Astrocyte (in vitro differentiated cells and primary cell): ENCODE results near the gene RHBDL3. TPM values are rescaled to one million over a fixed set of nuclear protein-coding genes. Genes with fewer than 3 reads are reported as not detected.

Source experiments
- DNase-seq: peaks from one replicate; pipeline ENCODE4 v3.0.0-alpha.2; 2010; ENCODE audit warnings: low read depth
- FAIRE-seq: peaks from 2 replicates; lab custom pipeline; 2011; peaks lifted over from hg19 to GRCh38; lab: Jason Lieb, UNC
- H2AFZ ChIP-seq: 2 replicates; pipeline ENCODE4 v1.6.0; 2012; ENCODE audit warnings: low read depth, low read length, inconsistent platforms
- H3K27ac ChIP-seq: 2 replicates; pipeline ENCODE4 v1.5.1; 2011; ENCODE audit warnings: low read depth, low read length, inconsistent platforms
- H3K27me3 ChIP-seq: 2 replicates; pipeline ENCODE4 v1.6.0; 2011; ENCODE audit warnings: low read length, inconsistent platforms; ENCODE audit not compliant: insufficient read depth
- H3K36me3 ChIP-seq: 2 replicates; pipeline ENCODE4 v1.5.1; 2011; ENCODE audit warnings: low read length, inconsistent platforms; ENCODE audit not compliant: insufficient read depth
- H3K4me1 ChIP-seq: 2 replicates; pipeline ENCODE4 v1.5.1; 2011; ENCODE audit warnings: low read length, inconsistent platforms; ENCODE audit not compliant: insufficient read depth
- H3K4me2 ChIP-seq: 2 replicates; pipeline ENCODE4 v1.6.0; 2012; ENCODE audit warnings: low read length, inconsistent platforms
- H3K4me3 ChIP-seq: 2 replicates; pipeline ENCODE4 v1.5.1; 2011; ENCODE audit warnings: low read depth, mild to moderate bottlenecking, low read length, inconsistent platforms; ENCODE audit not compliant: insufficient read depth
- H3K79me2 ChIP-seq: 2 replicates; pipeline ENCODE4 v1.6.0; 2012; ENCODE audit warnings: mild to moderate bottlenecking, low read length, inconsistent platforms; ENCODE audit not compliant: insufficient read depth
- H3K9ac ChIP-seq: 2 replicates; pipeline ENCODE4 v1.6.0; 2012; ENCODE audit warnings: mild to moderate bottlenecking, low read length, inconsistent platforms
- H3K9me3 ChIP-seq: 2 replicates; pipeline ENCODE4 v1.5.1; 2012; ENCODE audit warnings: low read depth, mild to moderate bottlenecking, low read length, inconsistent platforms; ENCODE audit not compliant: insufficient read depth
- H4K20me1 ChIP-seq: 2 replicates; pipeline ENCODE4 v1.6.0; 2012; ENCODE audit warnings: low read length, inconsistent platforms; ENCODE audit not compliant: insufficient read depth
- H3K27ac Mint-ChIP-seq: one replicate; pipeline ENCODE4 v1.8.0; 2021; ENCODE audit warnings: mild to moderate bottlenecking, mixed read lengths; ENCODE audit not compliant: unreplicated experiment
- H3K27me3 Mint-ChIP-seq: one replicate; pipeline ENCODE4 v1.8.0; 2021; ENCODE audit warnings: low read depth, mixed read lengths; ENCODE audit not compliant: unreplicated experiment
- H3K36me3 Mint-ChIP-seq: one replicate; pipeline ENCODE4 v1.8.0; 2021; ENCODE audit warnings: low read depth, mixed read lengths; ENCODE audit not compliant: unreplicated experiment
- H3K4me1 Mint-ChIP-seq: one replicate; pipeline ENCODE4 v1.8.0; 2021; ENCODE audit warnings: low read depth, mixed read lengths; ENCODE audit not compliant: unreplicated experiment
- H3K4me3 Mint-ChIP-seq: one replicate; pipeline ENCODE4 v1.8.0; 2021; ENCODE audit warnings: mild to moderate bottlenecking, moderate library complexity, mixed read lengths; ENCODE audit not compliant: unreplicated experiment
- H3K9me3 Mint-ChIP-seq: one replicate; pipeline ENCODE4 v1.8.0; 2021; ENCODE audit warnings: mild to moderate bottlenecking, mixed read lengths; ENCODE audit not compliant: unreplicated experiment
- EZH2 ChIP-seq: IDR thresholded peaks from 2 replicates; pipeline ENCODE4 v1.6.1; 2012; ENCODE audit warnings: mild to moderate bottlenecking, low read length, inconsistent platforms; ENCODE audit not compliant: insufficient read depth
- total RNA-seq: library from RNA; stranded (reverse); gene quantifications from 2 replicates; pipeline ENCODE4 v1.2.1, GENCODE V29; 2021
- TF ChIP-seq, protein P1 (sequence below): IDR thresholded peaks from 2 replicates; pipeline ENCODE4 v1.5.1; 2011; ENCODE audit warnings: low read depth, mild to moderate bottlenecking, inconsistent platforms, low read length, moderate library complexity; ENCODE audit not compliant: insufficient read depth

The RHBDL3 gene
- total RNA-seq, 1 donor from 2014 or later, result 1.4 TPM

DNA sequence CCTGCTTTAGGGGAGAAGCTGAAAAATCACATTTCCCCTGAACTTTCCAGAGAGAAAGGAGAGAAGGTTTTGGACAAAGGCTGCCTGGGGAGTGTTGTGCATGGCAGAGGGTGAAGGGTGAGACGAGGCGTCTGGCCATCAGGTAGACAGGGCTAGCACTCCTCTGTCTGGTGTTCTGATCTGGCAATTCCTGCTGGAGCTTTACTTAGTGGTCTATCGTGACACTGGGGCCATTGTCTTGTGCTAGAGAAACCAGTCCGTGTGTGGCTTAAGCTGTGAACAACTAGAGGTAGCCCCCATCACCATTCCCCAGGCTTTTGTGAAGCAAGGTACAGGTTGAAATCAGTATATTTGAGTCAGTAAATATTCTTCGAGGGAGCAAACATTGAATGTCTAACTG is 8.5 kb downstream of the RHBDL3 start:
- H3K79me2 ChIP-seq, result no peaks in the 10 kb centered on the region
- H3K27me3 ChIP-seq, result peaks cover 18% of the 10 kb centered on the region
- TF ChIP-seq, protein P1, sequence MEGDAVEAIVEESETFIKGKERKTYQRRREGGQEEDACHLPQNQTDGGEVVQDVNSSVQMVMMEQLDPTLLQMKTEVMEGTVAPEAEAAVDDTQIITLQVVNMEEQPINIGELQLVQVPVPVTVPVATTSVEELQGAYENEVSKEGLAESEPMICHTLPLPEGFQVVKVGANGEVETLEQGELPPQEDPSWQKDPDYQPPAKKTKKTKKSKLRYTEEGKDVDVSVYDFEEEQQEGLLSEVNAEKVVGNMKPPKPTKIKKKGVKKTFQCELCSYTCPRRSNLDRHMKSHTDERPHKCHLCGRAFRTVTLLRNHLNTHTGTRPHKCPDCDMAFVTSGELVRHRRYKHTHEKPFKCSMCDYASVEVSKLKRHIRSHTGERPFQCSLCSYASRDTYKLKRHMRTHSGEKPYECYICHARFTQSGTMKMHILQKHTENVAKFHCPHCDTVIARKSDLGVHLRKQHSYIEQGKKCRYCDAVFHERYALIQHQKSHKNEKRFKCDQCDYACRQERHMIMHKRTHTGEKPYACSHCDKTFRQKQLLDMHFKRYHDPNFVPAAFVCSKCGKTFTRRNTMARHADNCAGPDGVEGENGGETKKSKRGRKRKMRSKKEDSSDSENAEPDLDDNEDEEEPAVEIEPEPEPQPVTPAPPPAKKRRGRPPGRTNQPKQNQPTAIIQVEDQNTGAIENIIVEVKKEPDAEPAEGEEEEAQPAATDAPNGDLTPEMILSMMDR, result no peak
- no peak for TF ChIP-seq EZH2
- peaks cover 16% of the 10 kb centered on the region for H3K27me3 Mint-ChIP-seq
- H3K9me3 Mint-ChIP-seq, result no peaks in the 10 kb centered on the region
- H2AFZ ChIP-seq, result no peak overlapping the region
- H3K4me1 ChIP-seq, result peaks cover 18% of the 10 kb centered on the region
- no peak overlapping the region for H3K4me3 ChIP-seq
- no peak overlapping the region for H3K27ac Mint-ChIP-seq
- H3K4me1 Mint-ChIP-seq, result peaks cover 17% of the 10 kb centered on the region
- H3K4me3 Mint-ChIP-seq, result no peak overlapping the region
- DNase-seq, result no peak
- H4K20me1 ChIP-seq, result no peaks in the 10 kb centered on the region
- H3K27ac ChIP-seq, result no peak overlapping the region
- no peak overlapping the region for H3K4me2 ChIP-seq
- no peaks in the 10 kb centered on the region for H3K36me3 Mint-ChIP-seq
- H3K9me3 ChIP-seq, result no peaks in the 10 kb centered on the region
- FAIRE-seq, result no peak
- H3K9ac ChIP-seq, result no peak overlapping the region
- no peaks in the 10 kb centered on the region for H3K36me3 ChIP-seq

DNA sequence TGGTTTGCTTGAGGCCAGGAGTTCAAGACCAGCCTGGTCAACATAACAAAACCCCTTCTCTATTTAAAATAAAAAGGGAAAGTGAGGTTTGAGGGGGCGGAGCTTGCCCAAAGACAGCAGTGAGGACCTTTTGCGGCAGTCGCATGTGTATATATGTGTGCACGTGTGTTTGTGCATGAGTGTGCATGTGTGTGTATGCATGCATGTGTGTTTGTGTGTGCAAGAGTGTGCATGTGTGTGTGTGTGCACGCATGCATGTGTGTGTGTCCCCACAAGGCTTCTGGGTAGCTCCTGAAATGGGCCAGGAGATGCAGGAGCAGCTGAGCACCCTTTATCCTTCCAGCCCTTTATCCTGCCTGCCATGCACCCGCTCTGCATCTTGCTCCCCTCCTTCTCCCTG is 9.0 kb downstream of the RHBDL3 start:
- no peaks in the 10 kb centered on the region for H3K9me3 Mint-ChIP-seq
- Histone ChIP-seq H3K27me3 (peaks cover 13% of the 10 kb centered on the region), H3K9me3 (no peaks in the 10 kb centered on the region), H3K36me3 (no peaks in the 10 kb centered on the region), H3K27ac (no peak overlapping the region), H4K20me1 (no peaks in the 10 kb centered on the region), H3K9ac (no peak overlapping the region), H2AFZ (no peak overlapping the region), H3K79me2 (no peaks in the 10 kb centered on the region), H3K4me3 (no peak overlapping the region), H3K4me2 (peak overlapping the region; percentile 65), H3K4me1 (peaks cover 18% of the 10 kb centered on the region)
- peaks cover 15% of the 10 kb centered on the region for H3K27me3 Mint-ChIP-seq
- no peak overlapping the region for H3K27ac Mint-ChIP-seq
- DNase-seq, result no peak
- H3K4me3 Mint-ChIP-seq, result no peak overlapping the region
- peaks cover 17% of the 10 kb centered on the region for H3K4me1 Mint-ChIP-seq
- H3K36me3 Mint-ChIP-seq, result no peaks in the 10 kb centered on the region
- no peak for FAIRE-seq
- TF ChIP-seq, protein P1, result no peak
- no peak for TF ChIP-seq EZH2

DNA sequence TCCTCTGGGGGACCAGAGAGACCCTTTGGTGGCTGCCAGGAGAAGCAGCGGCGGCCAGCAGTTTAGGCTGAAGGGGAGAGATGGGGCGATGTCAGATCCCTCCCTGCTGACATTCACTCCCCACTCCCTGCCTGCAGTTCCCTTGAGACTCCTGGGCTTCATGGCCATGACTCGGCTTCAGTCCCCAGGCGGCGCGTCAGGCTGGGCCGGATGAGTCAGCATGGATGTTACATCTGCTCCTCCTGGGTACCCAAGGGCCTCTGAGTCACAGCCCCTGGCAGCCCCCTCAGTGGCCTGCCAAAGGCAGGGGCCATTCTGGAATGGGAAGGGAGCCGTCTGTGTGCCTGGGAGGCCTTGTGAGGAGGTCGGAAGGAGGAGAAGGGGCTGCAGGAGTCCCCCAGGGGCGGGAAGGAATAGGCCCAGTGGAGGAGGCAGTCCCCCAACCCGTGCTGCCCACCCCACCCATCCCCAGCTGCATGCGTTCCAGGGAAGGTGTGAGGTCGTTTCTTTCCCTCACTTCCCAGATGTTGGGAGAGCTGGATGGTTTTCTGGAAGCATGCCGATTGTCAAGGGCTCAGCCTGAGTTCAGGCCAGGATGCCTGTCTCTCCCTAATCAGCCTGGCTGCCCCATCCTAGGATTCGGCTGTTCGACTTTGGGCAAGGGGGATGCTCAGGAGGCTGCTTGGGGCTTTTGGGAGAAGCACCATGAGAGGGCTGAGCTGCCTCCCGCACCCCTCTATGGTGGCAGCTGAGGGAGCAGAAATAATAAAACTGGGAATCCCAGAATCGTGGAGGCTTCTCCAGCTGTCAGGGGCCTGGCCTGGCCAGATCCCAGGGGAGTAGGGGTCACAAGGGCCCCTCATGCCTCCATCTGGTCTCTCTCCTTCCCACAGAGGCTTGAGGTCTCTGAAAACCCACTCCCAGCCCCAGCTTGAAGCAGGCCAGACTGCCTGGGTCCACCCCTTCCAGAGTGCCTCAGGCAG is 9.7 kb downstream of the RHBDL3 start:
- Histone ChIP-seq H3K36me3 (no peaks in the 10 kb centered on the region), H3K79me2 (no peaks in the 10 kb centered on the region), H3K27me3 (peaks cover 6% of the 10 kb centered on the region), H3K9ac (no peak overlapping the region), H3K4me2 (peak overlapping the region; percentile 65), H4K20me1 (no peaks in the 10 kb centered on the region), H3K9me3 (no peaks in the 10 kb centered on the region), H3K27ac (no peak overlapping the region), H3K4me1 (peaks cover 18% of the 10 kb centered on the region), H2AFZ (no peak overlapping the region), H3K4me3 (no peak overlapping the region)
- Mint-ChIP-seq H3K27me3 (peaks cover 17% of the 10 kb centered on the region), H3K9me3 (no peaks in the 10 kb centered on the region), H3K27ac (no peak overlapping the region), H3K4me1 (peaks cover 17% of the 10 kb centered on the region), H3K4me3 (no peak overlapping the region), H3K36me3 (no peaks in the 10 kb centered on the region)
- TF ChIP-seq, protein P1, result no peak
- TF ChIP-seq EZH2, result no peak
- DNase-seq, result peak; percentile 80
- FAIRE-seq, result no peak
